GM18508 (cell line): ENCODE data around the gene SLC25A6.
"Not testable (repeated sequence)": the region's sequence is repeated elsewhere in the genome, so short reads cannot be mapped to it uniquely, and the experiment has no call there.

Source experiments
- ATAC-seq: cut with Tn5 transposase; IDR thresholded peaks from one replicate; pipeline ENCODE4 v1.9.1; 2021; ENCODE audit warnings: moderate number of reproducible peaks; ENCODE audit not compliant: insufficient read depth, unreplicated experiment

SLC25A6 gene

DNA sequence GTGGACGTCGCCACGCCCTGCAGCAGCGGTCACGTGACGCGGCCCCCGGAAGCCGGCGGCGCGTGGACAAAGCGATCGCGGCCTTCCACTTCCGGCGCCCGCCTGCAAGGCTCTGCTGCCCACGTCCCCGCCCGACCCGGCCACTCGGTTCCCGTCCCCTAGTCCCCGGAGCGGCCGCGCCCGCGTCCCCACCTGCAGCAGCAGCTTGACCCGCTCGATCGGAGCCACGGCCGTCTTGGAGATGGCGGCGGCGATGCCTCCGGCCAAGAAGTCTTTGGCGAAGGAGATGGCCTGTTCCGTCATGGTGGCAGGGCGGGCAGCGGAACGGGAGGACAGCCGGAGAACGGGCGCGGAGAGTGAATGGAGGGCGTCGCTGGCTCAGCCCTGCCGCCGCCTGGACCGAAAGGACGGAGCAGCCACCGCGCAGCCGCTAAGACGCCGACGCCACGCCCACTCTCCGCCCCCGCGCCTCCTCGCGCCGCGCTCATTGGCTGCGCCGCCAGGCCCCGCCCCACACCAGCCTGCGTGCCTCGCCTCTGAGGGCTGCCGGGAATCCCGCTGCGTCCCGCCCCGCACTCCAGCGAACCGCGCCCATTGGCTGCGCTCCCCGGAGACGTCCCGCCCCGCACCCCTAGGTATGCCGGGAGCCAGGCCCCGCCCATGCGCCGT is at the start of gene SLC25A6:
TSS of gene SLC25A6 (minus strand) at position 407 of the 669 bp plus-strand sequence. CDS start at position 303, 104 bp downstream.
- peak; percentile 88 for ATAC-seq

DNA sequence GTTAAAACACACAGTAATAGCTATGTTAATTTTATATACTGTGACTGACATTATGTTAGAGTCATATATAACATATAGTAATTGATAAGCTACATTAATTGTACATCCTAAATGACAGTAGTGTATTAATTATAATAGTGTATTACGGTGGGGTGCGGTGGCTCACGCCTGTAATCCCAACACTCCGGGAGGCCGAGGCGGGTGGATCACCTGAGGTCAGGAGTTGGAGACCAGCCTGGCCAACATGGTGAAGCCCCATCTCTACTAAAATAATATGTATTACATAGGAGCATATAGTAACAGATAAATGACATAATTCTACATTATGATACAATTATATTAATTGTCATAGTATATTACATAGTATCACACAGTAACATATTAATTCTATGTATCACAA is 48.6 kb upstream of the SLC25A6 start:
- no peak for ATAC-seq

DNA sequence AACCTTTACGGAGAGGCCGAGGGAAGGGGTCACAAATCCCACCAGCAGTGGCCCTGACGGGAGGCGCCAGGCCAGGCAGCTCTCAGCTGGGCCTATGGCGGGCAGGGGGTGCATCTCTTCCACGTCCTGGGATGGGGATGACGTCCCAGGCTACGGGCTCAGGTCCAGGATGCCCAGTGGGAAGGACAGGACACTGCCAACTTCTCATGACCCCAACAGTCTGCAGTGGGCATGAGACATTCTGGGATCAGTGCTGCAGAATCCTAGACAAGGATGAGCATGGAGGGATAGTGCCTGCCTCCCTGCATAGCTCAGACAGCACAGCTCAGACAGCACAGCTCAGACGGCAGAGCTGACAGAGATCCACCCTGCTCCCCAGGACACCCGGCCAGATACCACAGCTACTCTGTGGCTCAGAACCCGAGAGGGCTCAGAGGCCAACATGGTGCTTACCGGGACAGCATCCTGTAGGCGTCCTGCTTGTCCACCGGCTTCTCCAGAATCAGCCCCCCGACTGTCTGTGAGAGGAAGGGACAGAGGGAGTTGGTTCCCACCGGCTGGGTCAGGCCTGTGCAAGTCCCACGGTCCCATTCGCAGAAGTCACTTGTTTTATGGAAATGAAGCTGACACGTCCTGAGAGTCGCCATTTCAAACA is 43.5 kb upstream of the SLC25A6 start:
- ATAC-seq: no peak

DNA sequence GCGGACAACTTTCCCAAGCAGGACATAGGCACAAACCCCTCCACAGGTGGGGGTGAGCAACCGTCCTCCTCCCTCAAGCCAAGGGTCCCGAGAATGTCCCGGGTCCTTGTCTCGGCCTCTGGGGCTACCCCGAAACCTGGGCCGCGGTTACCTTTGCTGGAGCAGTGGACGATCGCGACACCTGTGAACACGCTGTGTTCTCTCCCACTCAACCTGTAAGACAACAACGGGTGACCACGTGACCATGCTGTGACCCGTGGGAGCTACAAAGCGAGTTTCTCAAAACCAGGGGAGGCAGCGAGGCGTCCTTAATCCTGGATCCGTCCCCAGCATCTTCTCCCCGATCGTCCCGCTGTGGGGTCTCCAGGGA is 42.9 kb upstream of the SLC25A6 start:
- ATAC-seq: no peak

DNA sequence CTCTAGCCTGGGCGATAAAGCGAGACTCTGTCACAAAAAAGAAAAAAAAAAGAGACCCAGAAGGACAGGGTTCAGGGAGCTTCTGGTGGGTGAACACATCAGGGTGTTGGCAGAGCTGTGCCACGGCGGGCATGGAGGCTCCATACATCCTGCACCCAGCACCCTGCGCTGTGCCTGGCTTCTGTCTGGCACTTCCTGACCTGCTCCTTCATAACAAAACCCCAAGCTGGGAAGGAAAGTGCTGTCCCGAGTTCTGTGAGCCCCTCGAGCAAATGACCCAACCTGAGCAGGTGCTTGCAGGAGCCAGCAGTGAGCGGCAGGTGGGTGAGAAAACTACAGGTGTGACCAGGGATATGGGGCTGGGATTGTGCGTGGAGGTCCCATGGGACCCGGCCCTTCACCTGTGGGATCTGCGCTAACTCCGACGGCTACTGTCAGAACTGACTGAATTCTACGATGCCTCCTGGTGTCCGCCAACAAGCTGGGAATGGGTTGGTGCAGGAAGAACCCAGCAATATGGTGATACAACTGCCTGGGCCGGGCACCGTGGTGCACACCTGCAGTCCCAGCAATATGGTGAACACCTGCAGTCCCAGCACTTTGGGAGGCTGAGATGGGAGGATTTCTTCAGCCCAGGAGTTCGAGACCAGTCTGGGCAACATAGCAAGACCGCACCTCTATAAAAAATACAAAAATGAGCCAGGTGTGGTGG is 41.9 kb upstream of the SLC25A6 start:
- no peak for ATAC-seq

DNA sequence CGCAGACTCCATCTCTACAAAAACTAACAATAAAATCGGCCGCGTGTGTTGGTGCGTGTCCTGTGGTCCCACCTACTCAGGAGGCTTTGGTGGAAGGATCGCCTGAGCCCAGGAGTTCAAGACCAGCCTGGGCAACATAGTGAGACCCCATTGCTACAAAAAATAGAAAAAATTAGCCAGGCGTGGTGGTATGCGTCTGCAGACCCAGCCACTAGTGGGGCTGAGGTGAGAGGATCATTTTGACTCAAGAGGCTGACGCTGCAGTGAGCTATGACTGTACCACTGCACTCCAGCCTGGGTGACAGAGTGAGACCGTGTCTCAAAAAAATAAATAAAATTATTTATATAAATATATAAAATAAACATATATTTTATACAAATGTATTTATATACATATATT is 38.5 kb upstream of the SLC25A6 start:
- no peak for ATAC-seq

DNA sequence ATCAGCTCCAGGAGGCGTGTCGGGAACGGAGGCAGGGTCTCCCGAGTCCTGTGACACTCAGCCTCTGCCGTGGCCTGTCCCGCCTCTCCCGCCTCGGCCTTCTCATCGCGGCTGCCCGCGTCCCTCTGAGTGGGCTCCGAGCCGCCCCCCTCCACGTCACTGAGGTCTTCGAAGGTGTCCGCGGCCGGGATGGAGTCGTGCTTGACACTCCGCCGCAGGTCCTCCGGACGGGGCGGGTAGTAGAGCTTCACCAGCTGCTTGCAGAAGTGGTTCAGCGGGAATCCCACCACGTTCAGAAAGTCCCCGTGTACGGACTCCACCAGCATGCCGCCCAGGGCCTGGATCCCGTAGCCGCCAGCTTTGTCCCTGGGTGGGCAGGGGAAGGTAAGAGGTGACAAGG is 35.8 kb upstream of the SLC25A6 start:
- ATAC-seq: no peak

DNA sequence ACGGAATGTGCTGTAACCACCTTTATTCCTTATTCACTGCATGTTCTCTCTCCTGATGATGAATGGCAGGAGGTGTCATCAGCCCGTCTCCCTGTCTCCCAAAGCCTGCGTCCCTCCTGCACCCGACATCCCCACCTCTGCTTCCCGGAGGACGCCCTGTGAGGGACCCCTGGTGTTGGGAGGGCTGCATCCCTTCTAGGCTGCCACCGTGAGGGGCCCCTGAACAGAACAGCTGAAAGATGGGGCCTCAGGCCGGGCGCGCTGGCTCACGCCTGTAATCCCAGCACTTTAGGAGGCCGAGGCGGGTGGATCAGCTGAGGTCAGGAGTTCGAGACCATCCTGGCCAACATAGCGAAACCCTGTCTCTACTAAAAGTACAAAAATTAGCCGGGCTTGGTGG is 34.4 kb upstream of the SLC25A6 start:
- not testable (repeated sequence) for ATAC-seq

DNA sequence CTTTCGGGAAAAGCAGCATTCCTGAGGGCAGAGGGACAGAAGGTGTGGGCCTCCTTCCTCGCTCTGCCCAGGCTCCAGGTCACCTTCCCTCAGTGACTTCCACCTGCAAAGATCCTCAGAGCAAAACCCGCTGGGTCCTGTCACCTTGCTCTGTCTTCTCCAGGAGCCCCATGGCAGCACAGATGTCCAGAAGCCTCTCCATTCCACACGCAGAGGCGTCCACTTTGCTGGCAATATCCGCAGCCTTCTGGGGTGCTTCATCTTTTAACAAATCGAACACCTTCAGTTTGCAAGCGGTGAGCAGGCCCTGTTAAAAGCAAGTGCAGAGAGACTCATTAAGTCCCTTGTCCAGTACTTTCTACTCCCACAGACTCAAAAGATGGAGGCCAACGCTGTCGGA is 33.5 kb upstream of the SLC25A6 start:
- ATAC-seq: no peak

DNA sequence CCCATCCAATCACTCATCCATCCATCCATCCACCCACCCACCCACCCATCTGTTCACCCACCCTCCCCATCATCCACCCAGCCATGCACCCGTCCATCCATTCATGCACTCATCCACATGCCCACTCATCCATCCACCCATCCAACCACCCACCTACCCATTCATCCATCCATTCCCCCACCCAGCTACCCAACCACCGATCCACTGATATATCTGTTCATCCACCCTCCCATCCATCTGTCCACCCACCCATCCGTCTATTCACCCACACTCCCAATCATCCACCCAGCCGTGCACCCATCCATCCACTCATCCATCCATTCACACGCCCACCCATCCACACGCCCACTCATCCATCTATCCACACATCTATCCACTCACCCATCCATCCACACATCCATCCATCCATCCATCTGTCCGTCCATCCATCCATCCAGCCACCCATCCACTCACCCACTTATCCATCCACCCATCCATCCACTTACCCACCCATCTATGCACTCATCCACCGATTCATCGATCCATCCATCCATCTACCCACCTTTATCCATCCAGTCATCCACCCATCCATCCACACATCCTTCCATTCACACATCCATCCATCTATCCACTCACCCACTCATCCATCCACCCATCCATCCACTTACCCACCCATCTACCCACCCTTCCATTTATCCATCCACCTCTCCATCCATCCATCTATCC is 32.4 kb upstream of the SLC25A6 start:
- no peak for ATAC-seq

DNA sequence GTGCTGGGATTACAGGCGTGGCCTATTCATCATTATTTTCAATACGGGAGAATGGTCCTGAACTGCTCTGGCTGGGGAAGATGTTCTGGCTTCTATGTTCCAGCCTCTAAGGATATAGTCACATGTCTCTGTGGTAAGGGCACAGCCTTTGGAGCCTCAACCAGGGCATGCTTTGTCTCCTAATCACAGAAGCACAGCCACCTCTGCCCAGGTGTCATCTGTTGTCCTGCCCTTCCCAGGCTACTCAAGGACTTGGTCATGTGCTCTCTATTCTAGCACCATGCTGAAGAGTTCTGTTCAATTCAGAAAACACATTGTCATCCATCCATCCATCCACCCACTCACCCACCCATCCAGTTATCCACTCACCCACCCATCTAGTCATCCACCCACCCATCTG is 31.3 kb upstream of the SLC25A6 start:
- no peak for ATAC-seq

DNA sequence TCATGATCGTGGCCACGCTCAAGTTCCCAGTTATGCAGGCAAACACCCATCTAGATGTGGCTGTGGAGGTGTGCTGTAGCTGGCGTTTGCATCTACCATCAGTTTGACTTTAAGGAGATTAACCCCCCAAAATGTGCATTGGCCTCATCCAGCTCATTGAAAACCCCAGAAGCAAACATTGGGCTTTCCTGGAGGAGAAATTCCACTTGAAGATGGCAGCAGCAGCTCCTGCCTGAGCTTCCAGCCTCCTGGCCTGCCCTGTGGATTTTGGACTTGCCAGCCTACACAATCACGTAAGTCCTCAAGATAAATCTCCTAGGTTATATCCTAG is 30.2 kb upstream of the SLC25A6 start:
- ATAC-seq: no peak

DNA sequence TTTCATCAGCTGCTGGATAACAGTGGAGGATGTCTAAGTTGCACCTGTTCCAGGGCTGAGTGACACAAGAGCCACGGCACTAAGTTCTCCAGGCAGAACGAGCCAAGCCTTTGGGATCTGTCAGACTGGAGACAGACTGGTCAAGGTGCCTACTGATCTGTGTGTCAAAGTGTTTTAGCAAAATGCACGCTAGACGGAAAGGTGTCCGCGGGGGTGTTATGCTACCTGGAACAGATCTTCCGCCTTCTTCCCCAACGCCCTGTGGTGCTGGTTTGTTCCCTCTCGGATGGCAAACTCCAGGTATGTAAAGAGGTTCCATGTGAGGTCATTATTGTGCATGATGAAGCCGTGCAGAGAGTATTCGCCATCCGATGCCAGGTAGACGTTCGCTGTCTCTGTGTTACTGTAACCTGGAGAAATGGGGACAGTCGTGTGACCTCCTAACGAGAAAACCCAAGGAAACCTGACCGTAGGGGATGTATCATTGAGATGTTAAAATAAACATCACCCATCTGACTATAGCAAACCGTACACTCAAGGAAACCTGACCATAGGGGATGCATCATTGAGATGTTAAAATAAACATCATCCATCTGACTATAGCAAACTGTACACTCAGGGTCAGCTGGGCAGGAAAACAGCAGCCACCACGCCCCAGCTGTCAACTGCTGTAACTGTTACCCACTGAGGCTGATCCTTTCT is 29.7 kb upstream of the SLC25A6 start:
- no peak for ATAC-seq

DNA sequence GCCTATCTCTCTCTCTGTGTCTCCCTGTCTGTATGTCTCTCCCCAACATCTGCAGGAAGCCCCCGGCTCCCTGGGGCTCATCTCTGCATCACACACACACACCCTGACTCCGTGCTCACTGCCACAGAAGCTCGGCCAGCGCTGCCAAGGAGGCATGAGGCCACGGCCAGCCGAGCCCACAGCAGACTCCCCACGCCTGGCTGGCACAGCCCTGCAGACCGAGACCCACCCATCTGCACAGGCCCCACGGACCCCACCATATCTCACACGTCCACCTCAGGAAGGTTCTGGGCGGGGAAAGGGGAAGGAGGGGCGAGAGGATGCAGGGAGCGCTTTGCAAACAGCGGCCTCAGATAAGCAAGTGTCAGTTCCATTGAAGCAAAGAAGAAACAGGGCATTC is 28.5 kb upstream of the SLC25A6 start:
- no peak for ATAC-seq

DNA sequence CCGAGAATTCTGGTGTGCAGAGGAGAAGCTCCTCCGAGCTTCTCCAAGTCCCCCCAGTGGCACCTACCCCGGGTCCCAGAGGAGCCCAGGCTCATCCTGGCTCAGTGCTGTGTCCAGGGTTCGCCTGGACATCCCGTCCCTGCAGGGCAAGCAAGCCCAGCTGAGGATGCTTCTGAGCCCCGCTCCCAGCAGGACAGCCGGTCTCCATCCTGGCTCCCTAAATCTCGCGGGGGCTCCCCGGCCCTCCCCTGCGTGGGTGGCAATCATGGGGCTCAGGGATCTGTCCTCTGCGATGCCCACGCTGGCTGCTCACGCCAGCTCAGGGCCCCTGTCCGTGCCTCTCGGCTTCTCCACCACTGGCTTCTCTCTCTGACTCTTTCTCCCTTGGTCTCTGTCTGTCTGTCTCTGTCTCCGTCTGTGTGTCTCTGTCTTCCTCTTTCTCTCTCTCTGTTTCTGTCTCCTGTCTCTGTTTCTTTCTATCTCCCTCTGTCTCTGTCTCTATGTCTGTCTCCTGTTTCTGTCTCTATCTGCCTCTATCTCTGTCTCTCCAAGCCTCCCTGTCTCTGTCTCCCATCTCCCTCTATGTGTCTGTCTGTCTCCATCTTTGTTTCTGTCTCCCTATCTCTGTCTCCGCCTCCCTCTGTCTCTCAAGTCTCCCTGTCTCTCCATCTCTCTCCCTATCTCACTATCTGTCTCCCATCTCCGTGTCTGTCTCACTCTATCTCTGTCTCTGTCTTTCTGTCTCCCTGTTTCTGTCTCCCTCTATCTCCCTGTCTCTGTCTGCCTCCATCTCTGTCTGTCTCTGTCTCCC is 27.8 kb upstream of the SLC25A6 start:
- no peak for ATAC-seq

DNA sequence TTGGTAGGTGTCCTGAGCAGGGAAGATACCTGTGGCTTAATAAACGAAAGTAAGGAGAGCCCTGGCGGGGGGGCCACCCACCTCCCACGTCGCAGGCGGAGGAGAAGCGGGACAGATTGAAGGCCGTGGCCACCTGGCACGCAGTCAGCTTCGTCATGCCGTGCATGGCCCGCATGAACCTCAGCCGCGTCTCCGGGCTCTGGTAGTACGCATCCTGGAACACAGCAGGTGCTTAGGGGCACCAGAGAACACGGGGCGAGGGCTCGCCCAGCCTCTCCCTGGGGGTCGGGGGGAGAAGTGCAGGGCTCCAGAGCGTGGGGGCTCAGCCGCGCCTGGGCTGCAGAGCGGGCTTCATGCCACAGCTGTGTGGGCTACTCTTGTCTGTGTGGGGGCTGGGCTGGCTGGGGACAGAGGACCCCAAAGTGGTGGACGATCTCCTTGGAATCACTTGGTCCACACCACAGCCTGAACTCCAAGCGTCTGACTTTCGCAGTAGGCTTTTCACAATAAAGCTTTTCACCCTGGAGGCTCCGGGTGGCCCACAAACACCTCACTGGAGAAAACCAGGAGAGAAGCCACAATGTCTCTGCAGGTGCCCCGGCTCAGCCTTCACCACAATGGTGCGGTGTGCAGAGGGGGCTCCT is 27.1 kb upstream of the SLC25A6 start:
- ATAC-seq: no peak

DNA sequence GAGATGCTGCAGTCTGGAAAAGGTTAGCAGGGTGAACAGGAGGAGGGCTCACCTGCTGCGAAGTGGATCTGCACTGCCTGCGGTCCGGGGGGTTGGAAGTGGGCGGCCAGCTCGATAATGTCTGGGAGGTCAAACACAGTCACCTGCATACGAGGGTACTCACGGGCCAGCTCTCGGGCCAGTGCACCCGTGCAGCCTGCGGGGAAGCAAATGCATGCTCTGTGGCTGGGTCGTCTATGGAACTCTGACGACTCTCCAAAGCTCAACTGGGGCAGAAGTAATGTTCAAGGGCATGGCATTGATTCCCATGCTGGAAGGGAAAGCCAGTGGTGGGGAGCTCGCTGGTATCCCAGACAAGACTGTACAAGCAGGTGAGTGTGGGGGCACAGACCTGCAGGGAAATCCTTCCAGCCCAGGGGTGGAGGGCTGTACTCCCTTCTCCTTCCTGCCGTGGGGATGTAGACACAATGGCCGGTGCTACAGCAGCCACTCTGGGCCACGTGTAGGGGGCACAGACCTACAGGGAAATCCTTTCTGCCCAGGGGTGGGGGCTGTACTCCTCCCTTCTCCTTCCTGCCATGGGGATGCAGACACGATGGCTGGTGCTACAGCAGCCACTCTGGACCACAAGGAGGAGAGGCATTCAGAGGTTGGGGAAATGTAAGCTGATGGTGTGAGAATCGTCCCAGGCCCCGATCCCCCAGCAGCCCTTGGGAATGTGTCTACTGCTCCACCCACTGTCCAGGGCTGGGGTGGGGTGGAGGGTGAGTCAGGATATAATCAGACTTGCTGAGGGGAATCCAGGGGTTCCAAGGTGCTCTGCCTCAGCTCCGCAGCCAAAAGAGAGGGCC is 26.2 kb upstream of the SLC25A6 start:
- ATAC-seq: no peak

DNA sequence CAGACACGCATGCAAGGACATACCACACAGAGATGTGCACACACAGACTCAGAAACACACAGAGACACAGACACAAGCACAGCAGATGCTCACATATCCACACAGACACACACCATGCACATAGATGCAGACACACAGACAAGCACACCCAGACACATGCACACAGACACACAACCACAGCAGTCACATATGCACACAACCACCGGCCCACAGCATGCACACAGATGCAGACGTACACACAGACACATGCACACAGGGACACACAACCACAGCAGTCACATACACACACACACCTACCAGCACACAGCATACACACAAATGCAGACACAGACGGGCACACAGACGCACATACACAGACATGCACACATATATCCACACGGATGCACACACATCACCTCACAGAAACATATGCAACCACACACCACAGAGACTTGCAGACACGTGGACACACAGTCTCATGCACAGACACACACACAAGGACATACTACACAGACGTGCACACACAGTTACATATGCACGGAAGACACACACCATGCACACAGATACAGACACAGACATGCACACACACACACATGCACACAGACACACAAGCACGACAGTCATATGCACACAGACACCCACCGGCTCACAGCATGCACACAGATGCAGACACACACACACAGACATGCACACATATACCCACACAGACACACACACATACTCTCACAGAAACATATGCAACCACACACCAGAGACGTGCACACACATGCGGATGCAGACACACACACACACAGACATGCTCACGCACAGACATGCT is 25.2 kb upstream of the SLC25A6 start:
- ATAC-seq: no peak
